NOMO-1 treated with DMSO at 0.1 percent for 48 hours (cell line): ENCODE results near the gene OTOS.

ENCODE experiments used
- DNase-seq: peaks from one replicate; lab custom pipeline; 2025; ENCODE audit not compliant: unreplicated experiment; lab: John Stamatoyannopoulos, UW

Gene OTOS

GRCh38 chr2:240137596-240138253 lies 2.7 kb downstream of the OTOS start:
- DNase-seq, result no peak

- DNase-seq, result peak; percentile 17
Measured at GRCh38 chr2:240136671-240137292, 3.7 kb downstream of the OTOS start.

- DNase-seq, result peak; percentile 77
Measured at GRCh38 chr2:240136013-240136670, 4.3 kb downstream of the OTOS start, which contains the start of gene COPS9. COPS9 (minus strand) TSS chr2:240136305; CDS start chr2:240136284, 21 bp downstream.

- no peak for DNase-seq
Measured at GRCh38 chr2:240135706-240136012, 4.8 kb downstream of the OTOS start.

- DNase-seq, result no peak
Measured at GRCh38 chr2:240134956-240135520, 5.4 kb downstream of the OTOS start.

GRCh38 chr2:240134466-240134865 lies 6.0 kb downstream of the OTOS start:
- DNase-seq, result no peak

- no peak for DNase-seq
Measured at GRCh38 chr2:240133401-240133800, 7.1 kb downstream of the OTOS start.

GRCh38 chr2:240132651-240132980 lies 7.8 kb downstream of the OTOS start:
- DNase-seq, result no peak

- no peak for DNase-seq
Measured at GRCh38 chr2:240131941-240132650, 8.4 kb downstream of the OTOS start.

GRCh38 chr2:240131296-240131695 lies 9.2 kb downstream of the OTOS start:
- DNase-seq, result no peak

- DNase-seq, result no peak
Measured at GRCh38 chr2:240130393-240131195, 9.9 kb downstream of the OTOS start.

- DNase-seq, result no peak
Measured at GRCh38 chr2:240129731-240130392, 10.6 kb downstream of the OTOS start.

GRCh38 chr2:240129311-240129710 lies 11.1 kb downstream of the OTOS start:
- no peak for DNase-seq

- DNase-seq, result no peak
Measured at GRCh38 chr2:240128608-240129145, 11.8 kb downstream of the OTOS start.

- no peak for DNase-seq
Measured at GRCh38 chr2:240127911-240128607, 12.4 kb downstream of the OTOS start.

- DNase-seq, result no peak
Measured at GRCh38 chr2:240127191-240127750, 13.2 kb downstream of the OTOS start.

- no peak for DNase-seq
Measured at GRCh38 chr2:240126731-240127130, 13.7 kb downstream of the OTOS start.

- DNase-seq, result no peak
Measured at GRCh38 chr2:240125742-240126141, 14.7 kb downstream of the OTOS start.

GRCh38 chr2:240124651-240125030 lies 15.8 kb downstream of the OTOS start:
- DNase-seq, result no peak
